RWPE2 (cell line): ENCODE measurements around the gene PUSL1.

ENCODE experiments used
- ATAC-seq: fragments of 200-7000 bp; cut with Tn5 transposase; 3 replicates; pipeline ENCODE4 v1.9.1; 2021; ENCODE audit warnings: low read depth
- DNase-seq: peaks from one replicate; pipeline ENCODE4 v3.0.0-alpha.2; 2020; ENCODE audit warnings: low spot score
- H3K27ac ChIP-seq: fragments of 450-650 bp; 2 replicates; pipeline ENCODE4 v1.5.1; 2017; ENCODE audit warnings: mild to moderate bottlenecking; ENCODE audit not compliant: poor library complexity, severe bottlenecking
- H3K27me3 ChIP-seq: fragments of 250-450 bp; sonication (Bioruptor Pico); 2 replicates; pipeline ENCODE4 v1.5.1; 2021; ENCODE audit warnings: mild to moderate bottlenecking, moderate library complexity; ENCODE audit not compliant: insufficient read depth, poor library complexity, severe bottlenecking
- H3K36me3 ChIP-seq: fragments of 250-450 bp; sonication (Bioruptor Pico); 2 replicates; pipeline ENCODE4 v1.5.1; 2020; ENCODE audit warnings: low read depth, mild to moderate bottlenecking, moderate library complexity
- H3K4me1 ChIP-seq: fragments of 250-450 bp; sonication (Bioruptor Pico); 2 replicates; pipeline ENCODE4 v1.5.1; 2021; ENCODE audit warnings: mild to moderate bottlenecking, moderate library complexity; ENCODE audit not compliant: insufficient read depth, poor library complexity, severe bottlenecking
- H3K4me3 ChIP-seq: fragments of 250-450 bp; sonication (Bioruptor Pico); 2 replicates; pipeline ENCODE4 v1.5.1; 2021; ENCODE audit warnings: mild to moderate bottlenecking, moderate library complexity; ENCODE audit not compliant: severe bottlenecking
- H3K9me3 ChIP-seq: fragments of 250-450 bp; sonication (Bioruptor Pico); 2 replicates; pipeline ENCODE4 v1.5.1; 2021; ENCODE audit warnings: mild to moderate bottlenecking, moderate library complexity; ENCODE audit not compliant: severe bottlenecking
- TF ChIP-seq, protein P1 (sequence below): fragments of 450-650 bp; IDR thresholded peaks from one replicate; pipeline ENCODE4 v1.5.1; 2017; ENCODE audit warnings: mild to moderate bottlenecking, moderate library complexity; ENCODE audit not compliant: poor library complexity, severe bottlenecking

The PUSL1 gene

GRCh38 chr1:1318777-1319645 is 10.6 kb downstream of the PUSL1 start:
- Histone ChIP-seq H3K9me3 (no peaks in the 10 kb centered on the region), H3K4me1 (peaks cover 6% of the 10 kb centered on the region), H3K27ac (peak overlapping the region; percentile 46), H3K4me3 (no peak overlapping the region), H3K36me3 (peaks cover 63% of the 10 kb centered on the region), H3K27me3 (no peaks in the 10 kb centered on the region)
- no peak for ATAC-seq
- TF ChIP-seq, protein P1, sequence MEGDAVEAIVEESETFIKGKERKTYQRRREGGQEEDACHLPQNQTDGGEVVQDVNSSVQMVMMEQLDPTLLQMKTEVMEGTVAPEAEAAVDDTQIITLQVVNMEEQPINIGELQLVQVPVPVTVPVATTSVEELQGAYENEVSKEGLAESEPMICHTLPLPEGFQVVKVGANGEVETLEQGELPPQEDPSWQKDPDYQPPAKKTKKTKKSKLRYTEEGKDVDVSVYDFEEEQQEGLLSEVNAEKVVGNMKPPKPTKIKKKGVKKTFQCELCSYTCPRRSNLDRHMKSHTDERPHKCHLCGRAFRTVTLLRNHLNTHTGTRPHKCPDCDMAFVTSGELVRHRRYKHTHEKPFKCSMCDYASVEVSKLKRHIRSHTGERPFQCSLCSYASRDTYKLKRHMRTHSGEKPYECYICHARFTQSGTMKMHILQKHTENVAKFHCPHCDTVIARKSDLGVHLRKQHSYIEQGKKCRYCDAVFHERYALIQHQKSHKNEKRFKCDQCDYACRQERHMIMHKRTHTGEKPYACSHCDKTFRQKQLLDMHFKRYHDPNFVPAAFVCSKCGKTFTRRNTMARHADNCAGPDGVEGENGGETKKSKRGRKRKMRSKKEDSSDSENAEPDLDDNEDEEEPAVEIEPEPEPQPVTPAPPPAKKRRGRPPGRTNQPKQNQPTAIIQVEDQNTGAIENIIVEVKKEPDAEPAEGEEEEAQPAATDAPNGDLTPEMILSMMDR: no peak
- DNase-seq: no peak

- H3K9me3 ChIP-seq: no peaks in the 10 kb centered on the region
- ATAC-seq (no peak), DNase-seq (no peak)
- H3K36me3 ChIP-seq: peaks cover 59% of the 10 kb centered on the region
- no peak overlapping the region for H3K27ac ChIP-seq
- no peak overlapping the region for H3K4me3 ChIP-seq
- H3K27me3 ChIP-seq: no peaks in the 10 kb centered on the region
- H3K4me1 ChIP-seq: peaks cover 6% of the 10 kb centered on the region
- TF ChIP-seq, protein P1: no peak
Observed at GRCh38 chr1:1319646-1319941, 11.2 kb downstream of the PUSL1 start.

GRCh38 chr1:1320666-1321448 is 12.5 kb downstream of the PUSL1 start:
- TF ChIP-seq, protein P1: no peak
- ATAC-seq: no peak

GRCh38 chr1:1321477-1321876 is 13.1 kb downstream of the PUSL1 start:
- ATAC-seq (no peak), DNase-seq (no peak)
- TF ChIP-seq, protein P1: no peak
- H3K9me3 ChIP-seq: no peaks in the 10 kb centered on the region
- H3K36me3 ChIP-seq: peaks cover 44% of the 10 kb centered on the region
- peaks cover 6% of the 10 kb centered on the region for H3K4me1 ChIP-seq
- no peak overlapping the region for H3K4me3 ChIP-seq
- H3K27ac ChIP-seq: no peak overlapping the region
- no peaks in the 10 kb centered on the region for H3K27me3 ChIP-seq

More at GRCh38 chr1:1320666-1321448, 12.5 kb downstream of the PUSL1 start:
- H3K36me3 ChIP-seq: peaks cover 50% of the 10 kb centered on the region
- no peaks in the 10 kb centered on the region for H3K9me3 ChIP-seq
- H3K4me3 ChIP-seq: no peak overlapping the region
- peaks cover 6% of the 10 kb centered on the region for H3K4me1 ChIP-seq
- no peak overlapping the region for H3K27ac ChIP-seq
- DNase-seq: no peak
- H3K27me3 ChIP-seq: no peaks in the 10 kb centered on the region
